Loucy (cell line): ENCODE results near the gene UBQLN1.

ENCODE experiments used
- H2AFZ ChIP-seq: fragments of 200-600 bp; sonication (generic); 2 replicates; pipeline ENCODE4 v1.6.0; 2016; ENCODE audit warnings: antibody characterized with exemption, mild to moderate bottlenecking, low read length, moderate library complexity
- H3F3A ChIP-seq: fragments of 200-600 bp; 2 replicates; pipeline ENCODE4 v1.6.0; 2016; ENCODE audit warnings: antibody characterized with exemption, low read depth, mild to moderate bottlenecking
- H3K27me3 ChIP-seq: fragments of 200-600 bp; sonication (generic); 2 replicates; pipeline ENCODE4 v1.6.1; 2014; ENCODE audit warnings: low read length, mild to moderate bottlenecking; ENCODE audit not compliant: insufficient read depth, poor library complexity, severe bottlenecking
- H3K36me3 ChIP-seq: fragments of 200-600 bp; sonication (generic); 2 replicates; pipeline ENCODE4 v1.6.1; 2016; ENCODE audit warnings: low read length; ENCODE audit not compliant: insufficient read depth
- H3K4me1 ChIP-seq: fragments of 200-600 bp; sonication (generic); 2 replicates; pipeline ENCODE4 v1.5.1; 2014; ENCODE audit warnings: low read length, mild to moderate bottlenecking; ENCODE audit not compliant: insufficient read depth, poor library complexity, severe bottlenecking
- H3K4me2 ChIP-seq: fragments of 200-600 bp; sonication (generic); 2 replicates; pipeline ENCODE4 v1.6.0; 2014; ENCODE audit warnings: antibody characterized with exemption, low read length, low read depth, mild to moderate bottlenecking; ENCODE audit not compliant: poor library complexity, severe bottlenecking
- H3K4me3 ChIP-seq: fragments of 200-600 bp; sonication (generic); 2 replicates; pipeline ENCODE4 v1.5.1; 2014; ENCODE audit warnings: low read length, mild to moderate bottlenecking, mixed read lengths; ENCODE audit not compliant: poor library complexity, severe bottlenecking
- H3K79me2 ChIP-seq: fragments of 200-600 bp; sonication (generic); 2 replicates; pipeline ENCODE4 v1.6.1; 2014; ENCODE audit warnings: low read length; ENCODE audit not compliant: insufficient read depth
- H3K9ac ChIP-seq: fragments of 200-600 bp; sonication (generic); 2 replicates; pipeline ENCODE4 v1.6.0; 2014; ENCODE audit warnings: mild to moderate bottlenecking, low read depth, low read length, moderate library complexity; ENCODE audit not compliant: poor library complexity, severe bottlenecking
- H3K9me2 ChIP-seq: fragments of 200-600 bp; sonication (generic); replicated peaks from 2 replicates; pipeline ENCODE4 v1.6.1; 2016; ENCODE audit warnings: low read depth, low read length, mixed read lengths
- H3K9me3 ChIP-seq: fragments of 200-600 bp; sonication (generic); 2 replicates; pipeline ENCODE4 v1.6.1; 2014; ENCODE audit warnings: mild to moderate bottlenecking, antibody characterized with exemption, low read length, low read depth; ENCODE audit not compliant: insufficient read depth
- H4K20me1 ChIP-seq: fragments of 200-600 bp; sonication (generic); 2 replicates; pipeline ENCODE4 v1.6.0; 2014; ENCODE audit warnings: antibody characterized with exemption, low read length, mild to moderate bottlenecking; ENCODE audit not compliant: insufficient read depth, poor library complexity, severe bottlenecking
- CTCF ChIP-seq: fragments of 200-600 bp; sonication (generic); conservative IDR thresholded peaks from 2 replicates; pipeline ENCODE4 v1.5.1; 2014; ENCODE audit warnings: mild to moderate bottlenecking, antibody characterized with exemption, low read length
- EZH2phosphoT487 ChIP-seq: fragments of 200-600 bp; IDR thresholded peaks from 2 replicates; pipeline ENCODE4 v1.6.1; 2018; ENCODE audit warnings: antibody characterized with exemption, mild to moderate bottlenecking, moderate library complexity, borderline replicate concordance

The UBQLN1 gene

GRCh38 chr9:83628540-83628939 is 79.2 kb downstream of the UBQLN1 start:
- no peak for TF ChIP-seq EZH2phosphoT487
- TF ChIP-seq CTCF: no peak
- Histone ChIP-seq H3K36me3 (peaks cover 6% of the 10 kb centered on the region; the same call in 1 of the 2 replicates), H3K9ac (no peak overlapping the region)

GRCh38 chr9:83625178-83625577 is 82.6 kb downstream of the UBQLN1 start:
- no peaks in the 10 kb centered on the region for H3K27me3 ChIP-seq
- peaks cover 6% of the 10 kb centered on the region; the same call in 1 of the 2 replicates for H3K36me3 ChIP-seq
- H3K9me3 ChIP-seq: no peaks in the 10 kb centered on the region
- peaks cover 10% of the 10 kb centered on the region; the same call in 1 of the 2 replicates for H3K79me2 ChIP-seq
- no peaks in the 10 kb centered on the region for H3K9me2 ChIP-seq
- peak overlapping the region; percentile 95 for H3K9ac ChIP-seq
- TF ChIP-seq CTCF: no peak
- no peak for TF ChIP-seq EZH2phosphoT487
- H3K4me3 ChIP-seq: peak overlapping the region; percentile 76
- H3K4me1 ChIP-seq: peaks cover 45% of the 10 kb centered on the region
- H4K20me1 ChIP-seq: no peaks in the 10 kb centered on the region
- H3K4me2 ChIP-seq: peak overlapping the region; percentile 89
- H3F3A ChIP-seq: peaks cover 5% of the 10 kb centered on the region; the same call in 1 of the 2 replicates
- H2AFZ ChIP-seq: no peak overlapping the region

More at GRCh38 chr9:83628540-83628939, 79.2 kb downstream of the UBQLN1 start:
- no peak overlapping the region for H3K4me3 ChIP-seq
- H3K4me2 ChIP-seq: no peak overlapping the region
- H3K9me3 ChIP-seq: no peaks in the 10 kb centered on the region
- no peaks in the 10 kb centered on the region for H4K20me1 ChIP-seq
- H2AFZ ChIP-seq: no peak overlapping the region
- H3K4me1 ChIP-seq: peaks cover 33% of the 10 kb centered on the region
- H3K9me2 ChIP-seq: no peaks in the 10 kb centered on the region
- H3K79me2 ChIP-seq: peaks cover 10% of the 10 kb centered on the region; the same call in 1 of the 2 replicates
- H3F3A ChIP-seq: peaks cover 5% of the 10 kb centered on the region; the same call in 1 of the 2 replicates
- H3K27me3 ChIP-seq: no peaks in the 10 kb centered on the region

- Histone ChIP-seq H3K9ac (peak overlapping the region; percentile 95), H3K27me3 (no peaks in the 10 kb centered on the region), H3K36me3 (peaks cover under 1% of the 10 kb centered on the region; the same call in 1 of the 2 replicates), H4K20me1 (no peaks in the 10 kb centered on the region), H3K4me2 (peak overlapping the region; percentile 89), H3K9me3 (no peaks in the 10 kb centered on the region), H2AFZ (peak overlapping the region; percentile 88), H3F3A (peaks cover 5% of the 10 kb centered on the region; the same call in 1 of the 2 replicates), H3K9me2 (no peaks in the 10 kb centered on the region), H3K4me1 (peaks cover 45% of the 10 kb centered on the region), H3K4me3 (peak overlapping the region; percentile 76), H3K79me2 (peaks cover 10% of the 10 kb centered on the region; the same call in 1 of the 2 replicates)
- TF ChIP-seq CTCF: no peak
- TF ChIP-seq EZH2phosphoT487: no peak
Measured at GRCh38 chr9:83623679-83624076, 84.1 kb downstream of the UBQLN1 start.
